Muscle layer of duodenum (tissue), 2 donors: ENCODE data around the gene GPC2.
A peak's percentile ranks its signal among the peaks of the same experiment; 100 is the strongest.

Experiments used
- H3K27ac ChIP-seq: one replicate; pipeline ENCODE4 v1.7.0; 2013; ENCODE audit warnings: mild to moderate bottlenecking, low read length
- H3K27me3 ChIP-seq: one replicate; pipeline ENCODE4 v1.7.0; 2013; ENCODE audit warnings: low read depth, mild to moderate bottlenecking, control low read depth, low read length
- H3K36me3 ChIP-seq, 2 donors: one replicate each; pipeline ENCODE4 v1.7.0; 2013; ENCODE audit warnings: low read length in 2 of 2, control low read depth in 1 of 2, mild to moderate bottlenecking in 1 of 2; ENCODE audit not compliant: insufficient read depth in 2 of 2, control insufficient read depth in 1 of 2
- H3K4me1 ChIP-seq, 2 donors: one replicate each; pipeline ENCODE4 v1.7.0; 2013; ENCODE audit warnings: low read length in 2 of 2, mild to moderate bottlenecking in 2 of 2, control low read depth in 1 of 2, moderate library complexity in 1 of 2; ENCODE audit not compliant: insufficient read depth in 2 of 2, control insufficient read depth in 1 of 2
- H3K4me3 ChIP-seq, 2 donors: one replicate each; pipeline ENCODE4 v1.7.0; 2013; ENCODE audit warnings: low read length in 2 of 2, low read depth in 1 of 2, mild to moderate bottlenecking in 1 of 2
- H3K9me3 ChIP-seq, 2 donors: one replicate each; pipeline ENCODE4 v1.7.0; 2013; ENCODE audit warnings: low read length in 2 of 2, control low read depth in 1 of 2, mild to moderate bottlenecking in 1 of 2; ENCODE audit not compliant: control insufficient read depth in 1 of 2
- donor health status: healthy.

The GPC2 gene

DNA sequence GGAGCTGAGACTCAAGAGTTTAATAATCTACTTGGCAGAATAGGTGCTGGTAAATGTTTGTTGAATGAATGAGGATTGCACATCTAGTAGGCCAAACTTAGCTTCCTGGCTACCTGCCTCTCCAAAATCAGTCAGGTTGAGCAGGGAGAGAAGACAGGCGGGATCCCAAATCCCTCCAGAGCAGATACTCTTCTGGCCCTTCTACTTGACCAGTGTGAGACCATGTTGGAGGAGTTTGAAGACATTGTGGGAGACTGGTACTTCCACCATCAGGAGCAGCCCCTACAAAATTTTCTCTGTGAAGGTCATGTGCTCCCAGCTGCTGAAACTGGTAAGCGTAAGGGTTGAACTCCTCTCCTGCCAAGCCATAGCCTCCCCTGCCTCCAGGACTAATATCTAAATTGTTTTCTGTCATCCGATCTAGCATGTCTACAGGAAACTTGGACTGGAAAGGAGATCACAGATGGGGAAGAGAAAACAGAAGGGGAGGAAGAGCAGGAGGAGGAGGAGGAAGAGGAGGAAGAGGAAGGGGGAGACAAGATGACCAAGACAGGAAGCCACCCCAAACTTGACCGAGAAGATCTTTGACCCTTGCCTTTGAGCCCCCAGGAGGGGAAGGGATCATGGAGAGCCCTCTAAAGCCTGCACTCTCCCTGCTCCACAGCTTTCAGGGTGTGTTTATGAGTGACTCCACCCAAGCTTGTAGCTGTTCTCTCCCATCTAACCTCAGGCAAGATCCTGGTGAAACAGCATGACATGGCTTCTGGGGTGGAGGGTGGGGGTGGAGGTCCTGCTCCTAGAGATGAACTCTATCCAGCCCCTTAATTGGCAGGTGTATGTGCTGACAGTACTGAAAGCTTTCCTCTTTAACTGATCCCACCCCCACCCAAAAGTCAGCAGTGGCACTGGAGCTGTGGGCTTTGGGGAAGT lies 52.6 kb downstream of the GPC2 start:
- Histone ChIP-seq H3K4me1 (peaks cover 13 to 22% of the 10 kb centered on the region in 2 donors), H3K36me3 (peaks cover 0 to 3% of the 10 kb centered on the region in 2 donors), H3K27me3 (no peaks in the 10 kb centered on the region), H3K9me3 (no peaks in the 10 kb centered on the region), H3K4me3 (no peak overlapping the region), H3K27ac (peak overlapping the region; percentile 45)

DNA sequence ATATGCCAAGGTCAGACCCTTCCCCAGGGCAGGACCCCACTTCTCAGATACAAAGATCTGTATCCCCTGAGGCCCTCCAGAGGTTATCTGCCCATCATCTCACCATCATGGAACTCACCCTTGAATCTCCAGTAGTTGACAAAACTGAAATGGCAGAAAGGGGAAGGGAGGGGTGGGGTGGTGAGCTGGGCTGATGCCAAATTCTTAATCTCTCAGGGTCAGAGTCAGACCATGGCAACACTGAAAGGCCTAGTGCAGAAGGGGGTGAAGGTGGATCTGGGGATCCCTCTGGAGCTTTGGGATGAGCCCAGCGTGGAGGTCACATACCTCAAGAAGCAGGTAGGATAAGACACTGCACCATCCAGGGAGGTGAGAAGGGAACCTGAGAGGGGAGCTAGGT lies 54.6 kb downstream of the GPC2 start:
- Histone ChIP-seq H3K27me3 (no peaks in the 10 kb centered on the region), H3K4me1 (peaks cover 13 to 24% of the 10 kb centered on the region in 2 donors), H3K27ac (no peak overlapping the region), H3K4me3 (no peak overlapping the region), H3K9me3 (no peaks in the 10 kb centered on the region), H3K36me3 (peaks cover 0 to 3% of the 10 kb centered on the region in 2 donors)

GRCh38 chr7:100122067-100122466 lies 55.1 kb downstream of the GPC2 start:
- Histone ChIP-seq H3K36me3 (peaks cover 0 to 3% of the 10 kb centered on the region in 2 donors), H3K27ac (no peak overlapping the region)

DNA sequence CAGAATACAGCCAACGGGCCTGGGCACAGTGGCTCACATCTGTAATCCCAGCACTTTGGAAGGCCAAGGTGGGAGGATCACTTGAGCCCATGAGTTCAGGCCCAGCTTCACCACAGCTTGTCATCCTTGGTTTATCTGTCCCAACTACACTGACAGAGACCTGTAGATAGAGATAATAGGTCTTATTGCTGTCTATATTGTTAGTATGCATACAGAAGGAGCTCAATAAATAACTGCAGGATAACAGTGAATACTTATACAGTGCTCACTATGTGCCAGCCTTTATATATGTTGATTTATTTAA lies 56.5 kb downstream of the GPC2 start:
- peak overlapping the region; percentile 95 for H3K27ac ChIP-seq
- peak overlapping the region; percentile 93 to 98 for H3K4me3 ChIP-seq
- H3K36me3 ChIP-seq, result no peaks in the 10 kb centered on the region
- H3K27me3 ChIP-seq, result no peaks in the 10 kb centered on the region
- no peaks in the 10 kb centered on the region for H3K9me3 ChIP-seq
- peaks cover 13 to 18% of the 10 kb centered on the region in 2 donors for H3K4me1 ChIP-seq

More at GRCh38 chr7:100122067-100122466, 55.1 kb downstream of the GPC2 start:
- Histone ChIP-seq H3K4me1 (peaks cover 13 to 24% of the 10 kb centered on the region in 2 donors), H3K4me3 (no peak overlapping the region), H3K9me3 (no peaks in the 10 kb centered on the region), H3K27me3 (no peaks in the 10 kb centered on the region)

DNA sequence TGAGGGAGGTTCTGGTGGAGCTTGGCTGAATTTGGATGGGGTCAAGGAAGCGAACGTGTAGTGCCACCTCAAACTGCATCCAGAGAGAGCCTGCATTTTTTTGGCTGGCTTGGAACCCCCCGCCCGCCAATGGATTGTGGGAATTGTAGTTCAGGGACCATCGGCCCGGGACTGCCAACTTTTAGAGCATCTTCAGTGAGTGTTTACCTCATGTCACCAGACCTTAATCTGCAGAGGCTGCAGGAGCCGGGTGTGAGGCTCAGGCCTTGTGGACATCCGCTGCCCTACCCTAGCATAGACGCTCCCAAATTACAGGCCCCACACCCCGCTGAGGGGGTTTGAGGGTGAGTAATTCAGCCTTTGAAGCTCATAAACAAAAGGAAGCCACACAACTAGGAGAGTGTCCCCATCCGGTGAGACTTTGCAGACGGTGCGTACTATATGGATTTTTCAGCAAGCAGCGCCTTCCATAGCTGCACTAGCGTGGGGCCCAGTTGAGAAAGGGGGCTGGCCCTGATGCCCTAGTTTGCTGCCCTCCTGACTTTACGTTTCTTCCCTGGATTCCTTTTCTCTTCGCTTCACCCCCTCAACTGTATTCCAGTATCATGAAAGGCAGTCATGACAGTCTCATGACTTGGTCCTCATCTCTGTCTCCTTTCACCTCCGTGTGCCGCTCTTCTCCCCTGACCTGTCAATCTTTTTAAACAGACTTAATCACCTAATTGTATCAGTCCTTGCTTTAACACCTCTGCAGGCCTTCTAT lies 57.0 kb downstream of the GPC2 start:
- H3K4me3 ChIP-seq, result peak overlapping the region; percentile 93 to 98
- no peaks in the 10 kb centered on the region for H3K36me3 ChIP-seq
- peaks cover 10 to 18% of the 10 kb centered on the region in 2 donors for H3K4me1 ChIP-seq
- peak overlapping the region; percentile 95 for H3K27ac ChIP-seq
- H3K9me3 ChIP-seq, result no peaks in the 10 kb centered on the region
- no peaks in the 10 kb centered on the region for H3K27me3 ChIP-seq
